ENCODE results near the gene MRPL24.

Gene MRPL24

GRCh38 chr1:156690675-156691036 lies 50.2 kb downstream of the MRPL24 start:
- DNase-seq: no peak

- DNase-seq: no peak
Measured at GRCh38 chr1:156689953-156690674, 50.8 kb downstream of the MRPL24 start.

- DNase-seq: peak; percentile 71
Measured at GRCh38 chr1:156689035-156689952, 51.6 kb downstream of the MRPL24 start.
